Measurements from ENCODE around the gene ENTPD8.

DNA sequence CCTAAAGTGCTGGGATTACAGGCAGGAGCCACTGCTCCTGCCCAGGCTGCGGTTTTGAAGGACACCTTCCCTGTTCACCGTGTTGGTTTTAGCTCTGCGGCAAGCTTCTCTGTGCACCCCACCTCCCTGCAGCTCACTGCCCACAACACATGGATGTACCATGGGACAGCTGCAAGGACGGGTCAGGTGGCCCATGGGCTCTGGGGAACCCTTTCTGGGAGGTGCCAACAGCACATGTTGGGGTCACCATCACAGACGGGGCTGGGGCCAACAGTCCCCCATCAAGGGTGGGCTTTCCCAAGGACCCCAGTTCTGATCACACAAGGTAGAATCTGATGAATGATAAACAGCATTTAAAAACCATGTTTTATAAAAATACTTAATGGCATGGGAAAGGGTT, 25.7 kb downstream of the ENTPD8 start:
- TF ChIP-seq, protein P1, sequence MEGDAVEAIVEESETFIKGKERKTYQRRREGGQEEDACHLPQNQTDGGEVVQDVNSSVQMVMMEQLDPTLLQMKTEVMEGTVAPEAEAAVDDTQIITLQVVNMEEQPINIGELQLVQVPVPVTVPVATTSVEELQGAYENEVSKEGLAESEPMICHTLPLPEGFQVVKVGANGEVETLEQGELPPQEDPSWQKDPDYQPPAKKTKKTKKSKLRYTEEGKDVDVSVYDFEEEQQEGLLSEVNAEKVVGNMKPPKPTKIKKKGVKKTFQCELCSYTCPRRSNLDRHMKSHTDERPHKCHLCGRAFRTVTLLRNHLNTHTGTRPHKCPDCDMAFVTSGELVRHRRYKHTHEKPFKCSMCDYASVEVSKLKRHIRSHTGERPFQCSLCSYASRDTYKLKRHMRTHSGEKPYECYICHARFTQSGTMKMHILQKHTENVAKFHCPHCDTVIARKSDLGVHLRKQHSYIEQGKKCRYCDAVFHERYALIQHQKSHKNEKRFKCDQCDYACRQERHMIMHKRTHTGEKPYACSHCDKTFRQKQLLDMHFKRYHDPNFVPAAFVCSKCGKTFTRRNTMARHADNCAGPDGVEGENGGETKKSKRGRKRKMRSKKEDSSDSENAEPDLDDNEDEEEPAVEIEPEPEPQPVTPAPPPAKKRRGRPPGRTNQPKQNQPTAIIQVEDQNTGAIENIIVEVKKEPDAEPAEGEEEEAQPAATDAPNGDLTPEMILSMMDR (IDR thresholded peaks at IDR 0.05; ENCODE audit: poor library complexity): no peak
- TF ChIP-seq EZH2 (IDR thresholded peaks at IDR 0.05; ENCODE audit: borderline replicate concordance) (no peak), EZH2phosphoT487 (IDR thresholded peaks at IDR 0.05; ENCODE audit: low read depth, severe bottlenecking, unreplicated experiment) (no peak)

Measured in hepatocyte (in vitro differentiated cells).